GM23338 (cell line): ENCODE measurements around the gene GHR. TPM values are rescaled to one million over a fixed set of nuclear protein-coding genes. Genes with fewer than 3 reads are reported as not detected.

Experiments used
- ATAC-seq: fragments of 200-7000 bp; cut with Tn5 transposase; 3 replicates; pipeline ENCODE4 v1.9.1; 2020
- DNase-seq: peaks from one replicate; pipeline ENCODE4 v3.0.0-alpha.2; 2015; ENCODE audit warnings: low spot score
- H2AFZ ChIP-seq: fragments of 200-600 bp; sonication (generic); 2 replicates; pipeline ENCODE4 v1.8.0; 2016; ENCODE audit warnings: antibody characterized with exemption, mild to moderate bottlenecking, moderate library complexity
- H3F3A ChIP-seq: fragments of 200-600 bp; sonication (generic); replicated peaks from 2 replicates; pipeline ENCODE4 v1.8.0; 2017; ENCODE audit warnings: antibody characterized with exemption, mixed run types, low read depth
- H3K27ac ChIP-seq: fragments of 200-600 bp; sonication (generic); 2 replicates; pipeline ENCODE4 v1.6.1; 2016; ENCODE audit warnings: low read depth
- H3K27me3 ChIP-seq: fragments of 200-600 bp; sonication (generic); 2 replicates; pipeline ENCODE4 v1.8.0; 2016; ENCODE audit warnings: mild to moderate bottlenecking, mixed run types, moderate library complexity; ENCODE audit not compliant: insufficient read depth
- H3K36me3 ChIP-seq: fragments of 200-600 bp; sonication (generic); 2 replicates; pipeline ENCODE4 v1.8.0; 2016; ENCODE audit warnings: mild to moderate bottlenecking; ENCODE audit not compliant: insufficient read depth
- H3K4me1 ChIP-seq: fragments of 200-600 bp; sonication (generic); 2 replicates; pipeline ENCODE4 v1.8.0; 2016; ENCODE audit warnings: mild to moderate bottlenecking, moderate library complexity; ENCODE audit not compliant: insufficient read depth
- H3K4me2 ChIP-seq: fragments of 200-600 bp; sonication (generic); 2 replicates; pipeline ENCODE4 v1.7.1; 2017; ENCODE audit warnings: mixed run types
- H3K4me3 ChIP-seq: fragments of 200-600 bp; sonication (generic); 2 replicates; pipeline ENCODE4 v1.6.1; 2016; ENCODE audit warnings: mixed run types
- H3K79me2 ChIP-seq: fragments of 200-600 bp; sonication (generic); replicated peaks from 2 replicates; pipeline ENCODE4 v1.8.0; 2017; ENCODE audit warnings: mild to moderate bottlenecking; ENCODE audit not compliant: insufficient read depth
- H3K9me2 ChIP-seq: fragments of 200-600 bp; sonication (generic); 2 replicates; pipeline ENCODE4 v1.8.0; 2017; ENCODE audit not compliant: insufficient read depth
- H4K20me1 ChIP-seq: fragments of 200-600 bp; sonication (generic); replicated peaks from 2 replicates; pipeline ENCODE4 v1.8.0; 2017; ENCODE audit warnings: mild to moderate bottlenecking; ENCODE audit not compliant: insufficient read depth
- H3K27ac Mint-ChIP-seq: 2 replicates; pipeline ENCODE4 v1.8.0; 2020; ENCODE audit warnings: inconsistent platforms, mild to moderate bottlenecking, moderate library complexity, mixed read lengths
- H3K27me3 Mint-ChIP-seq: 3 replicates; pipeline ENCODE4 v1.8.0; 2022; ENCODE audit warnings: low read depth, mild to moderate bottlenecking, moderate library complexity, mixed read lengths, inconsistent platforms; ENCODE audit not compliant: insufficient read depth, poor library complexity
- H3K36me3 Mint-ChIP-seq: 3 replicates; pipeline ENCODE4 v1.8.0; 2021; ENCODE audit warnings: low read depth, mild to moderate bottlenecking, inconsistent platforms, moderate library complexity, mixed read lengths
- H3K4me1 Mint-ChIP-seq: 3 replicates; pipeline ENCODE4 v1.8.0; 2020; ENCODE audit warnings: mild to moderate bottlenecking, inconsistent platforms, mixed read lengths
- H3K4me3 Mint-ChIP-seq: 3 replicates; pipeline ENCODE4 v1.8.0; 2021; ENCODE audit warnings: moderate library complexity, mild to moderate bottlenecking, inconsistent platforms, mixed read lengths
- H3K9me3 Mint-ChIP-seq: 3 replicates; pipeline ENCODE4 v1.8.0; 2020; ENCODE audit warnings: moderate library complexity, mild to moderate bottlenecking, inconsistent platforms, mixed read lengths
- ETS1 ChIP-seq: IDR thresholded peaks from 2 replicates; pipeline ENCODE4 v1.6.1; 2016; ENCODE audit warnings: antibody characterized with exemption
- EZH2phosphoT487 ChIP-seq: fragments of 200-600 bp; sonication (generic); IDR thresholded peaks from one replicate; pipeline ENCODE4 v1.8.1; 2018; ENCODE audit warnings: antibody characterized with exemption; ENCODE audit not compliant: unreplicated experiment
- ZNF114 ChIP-seq: fragments of 250-450 bp; sonication (Bioruptor Pico); IDR thresholded peaks from 2 replicates; pipeline ENCODE4 v1.5.0; 2020; ENCODE audit warnings: mild to moderate bottlenecking, moderate library complexity
- polyA plus RNA-seq: library from polyadenylated mRNA; unstranded; fragments of >200 nt; fragmentation: Nextera tagmentation; extraction: Ambion mirVana; gene quantifications from 2 replicates; pipeline ENCODE4 v1.2.1, GENCODE V29; 2016
- total RNA-seq: library from RNA; depleted of rRNA; stranded (reverse); fragments of >200 nt; shearing (Covaris generic); gene quantifications from 2 replicates; pipeline ENCODE4 v1.2.3, GENCODE V29; 2014
- TF ChIP-seq, protein P1 (sequence below): fragments of 250-450 bp; sonication (Bioruptor Pico); IDR thresholded peaks from 2 replicates; pipeline ENCODE4 v1.5.0; 2020; ENCODE audit warnings: mild to moderate bottlenecking, moderate library complexity

GHR gene
- total and polyA plus RNA-seq, 2 experiments from 2014 or later: 0.21 to 1.9 TPM

DNA sequence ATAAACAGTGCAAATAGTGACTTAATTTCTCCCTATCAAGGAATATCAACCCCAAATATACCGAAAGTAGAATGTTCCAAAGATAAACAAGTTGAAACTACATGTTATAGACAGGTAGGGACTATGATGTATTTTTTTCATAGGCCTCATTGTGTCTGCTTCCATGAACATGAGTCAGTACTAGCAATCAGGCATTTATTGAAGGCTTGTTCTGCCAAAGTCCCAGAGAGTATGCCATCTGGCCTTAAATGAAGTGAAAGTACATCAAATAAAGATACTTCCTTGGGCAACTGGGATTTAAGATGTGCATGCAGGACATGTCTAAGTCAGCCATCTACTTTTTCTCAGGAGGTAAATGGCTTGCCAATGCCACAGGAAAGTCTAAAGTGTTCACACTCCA lies 6.5 kb downstream of the GHR start (continued):
- TF ChIP-seq, protein P1, sequence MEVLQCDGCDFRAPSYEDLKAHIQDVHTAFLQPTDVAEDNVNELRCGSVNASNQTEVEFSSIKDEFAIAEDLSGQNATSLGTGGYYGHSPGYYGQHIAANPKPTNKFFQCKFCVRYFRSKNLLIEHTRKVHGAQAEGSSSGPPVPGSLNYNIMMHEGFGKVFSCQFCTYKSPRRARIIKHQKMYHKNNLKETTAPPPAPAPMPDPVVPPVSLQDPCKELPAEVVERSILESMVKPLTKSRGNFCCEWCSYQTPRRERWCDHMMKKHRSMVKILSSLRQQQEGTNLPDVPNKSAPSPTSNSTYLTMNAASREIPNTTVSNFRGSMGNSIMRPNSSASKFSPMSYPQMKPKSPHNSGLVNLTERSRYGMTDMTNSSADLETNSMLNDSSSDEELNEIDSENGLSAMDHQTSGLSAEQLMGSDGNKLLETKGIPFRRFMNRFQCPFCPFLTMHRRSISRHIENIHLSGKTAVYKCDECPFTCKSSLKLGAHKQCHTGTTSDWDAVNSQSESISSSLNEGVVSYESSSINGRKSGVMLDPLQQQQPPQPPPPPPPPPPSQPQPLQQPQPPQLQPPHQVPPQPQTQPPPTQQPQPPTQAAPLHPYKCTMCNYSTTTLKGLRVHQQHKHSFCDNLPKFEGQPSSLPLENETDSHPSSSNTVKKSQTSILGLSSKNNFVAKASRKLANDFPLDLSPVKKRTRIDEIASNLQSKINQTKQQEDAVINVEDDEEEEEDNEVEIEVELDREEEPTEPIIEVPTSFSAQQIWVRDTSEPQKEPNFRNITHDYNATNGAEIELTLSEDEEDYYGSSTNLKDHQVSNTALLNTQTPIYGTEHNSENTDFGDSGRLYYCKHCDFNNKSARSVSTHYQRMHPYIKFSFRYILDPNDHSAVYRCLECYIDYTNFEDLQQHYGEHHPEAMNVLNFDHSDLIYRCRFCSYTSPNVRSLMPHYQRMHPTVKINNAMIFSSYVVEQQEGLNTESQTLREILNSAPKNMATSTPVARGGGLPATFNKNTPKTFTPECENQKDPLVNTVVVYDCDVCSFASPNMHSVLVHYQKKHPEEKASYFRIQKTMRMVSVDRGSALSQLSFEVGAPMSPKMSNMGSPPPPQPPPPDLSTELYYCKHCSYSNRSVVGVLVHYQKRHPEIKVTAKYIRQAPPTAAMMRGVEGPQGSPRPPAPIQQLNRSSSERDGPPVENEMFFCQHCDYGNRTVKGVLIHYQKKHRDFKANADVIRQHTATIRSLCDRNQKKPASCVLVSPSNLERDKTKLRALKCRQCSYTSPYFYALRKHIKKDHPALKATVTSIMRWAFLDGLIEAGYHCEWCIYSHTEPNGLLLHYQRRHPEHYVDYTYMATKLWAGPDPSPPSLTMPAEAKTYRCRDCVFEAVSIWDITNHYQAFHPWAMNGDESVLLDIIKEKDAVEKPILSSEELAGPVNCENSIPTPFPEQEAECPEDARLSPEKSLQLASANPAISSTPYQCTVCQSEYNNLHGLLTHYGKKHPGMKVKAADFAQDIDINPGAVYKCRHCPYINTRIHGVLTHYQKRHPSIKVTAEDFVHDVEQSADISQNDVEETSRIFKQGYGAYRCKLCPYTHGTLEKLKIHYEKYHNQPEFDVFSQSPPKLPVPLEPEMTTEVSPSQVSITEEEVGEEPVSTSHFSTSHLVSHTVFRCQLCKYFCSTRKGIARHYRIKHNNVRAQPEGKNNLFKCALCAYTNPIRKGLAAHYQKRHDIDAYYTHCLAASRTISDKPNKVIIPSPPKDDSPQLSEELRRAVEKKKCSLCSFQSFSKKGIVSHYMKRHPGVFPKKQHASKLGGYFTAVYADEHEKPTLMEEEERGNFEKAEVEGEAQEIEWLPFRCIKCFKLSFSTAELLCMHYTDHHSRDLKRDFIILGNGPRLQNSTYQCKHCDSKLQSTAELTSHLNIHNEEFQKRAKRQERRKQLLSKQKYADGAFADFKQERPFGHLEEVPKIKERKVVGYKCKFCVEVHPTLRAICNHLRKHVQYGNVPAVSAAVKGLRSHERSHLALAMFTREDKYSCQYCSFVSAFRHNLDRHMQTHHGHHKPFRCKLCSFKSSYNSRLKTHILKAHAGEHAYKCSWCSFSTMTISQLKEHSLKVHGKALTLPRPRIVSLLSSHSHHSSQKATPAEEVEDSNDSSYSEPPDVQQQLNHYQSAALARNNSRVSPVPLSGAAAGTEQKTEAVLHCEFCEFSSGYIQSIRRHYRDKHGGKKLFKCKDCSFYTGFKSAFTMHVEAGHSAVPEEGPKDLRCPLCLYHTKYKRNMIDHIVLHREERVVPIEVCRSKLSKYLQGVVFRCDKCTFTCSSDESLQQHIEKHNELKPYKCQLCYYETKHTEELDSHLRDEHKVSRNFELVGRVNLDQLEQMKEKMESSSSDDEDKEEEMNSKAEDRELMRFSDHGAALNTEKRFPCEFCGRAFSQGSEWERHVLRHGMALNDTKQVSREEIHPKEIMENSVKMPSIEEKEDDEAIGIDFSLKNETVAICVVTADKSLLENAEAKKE (CRISPR knock-in tag): no peak
- TF ChIP-seq EZH2phosphoT487: no peak

- H3K36me3 ChIP-seq: no peaks in the 10 kb centered on the region
- DNase-seq (no peak), ATAC-seq (no peak)
- H4K20me1 ChIP-seq: no peaks in the 10 kb centered on the region
- H3K27me3 ChIP-seq: no peaks in the 10 kb centered on the region
- H3K4me2 ChIP-seq: no peak overlapping the region
- H3K27ac ChIP-seq: no peak overlapping the region
- no peaks in the 10 kb centered on the region for H3K4me1 ChIP-seq
- H3K4me1 Mint-ChIP-seq: no peaks in the 10 kb centered on the region
- H3K4me3 ChIP-seq: no peak overlapping the region
- no peak overlapping the region for H3K27ac Mint-ChIP-seq
- H3K9me2 ChIP-seq: no peaks in the 10 kb centered on the region
- no peaks in the 10 kb centered on the region for H3K79me2 ChIP-seq
- H3F3A ChIP-seq: no peaks in the 10 kb centered on the region
- H3K36me3 Mint-ChIP-seq: no peaks in the 10 kb centered on the region
- no peak overlapping the region for H3K4me3 Mint-ChIP-seq
- H3K27me3 Mint-ChIP-seq: no peaks in the 10 kb centered on the region
- H3K9me3 Mint-ChIP-seq: peaks cover 11% of the 10 kb centered on the region; the same call in 2 of the 3 replicates
- TF ChIP-seq ZNF114 (CRISPR knock-in tag) (no peak), ETS1 (no peak)
- H2AFZ ChIP-seq: no peak overlapping the region
Observed at GRCh38 chr5:42434047-42434724, 10.9 kb downstream of the GHR start.
